Embryonic facial prominence (tissue), 1 donor: ENCODE measurements around the gene RIT2.

Source experiments
- DNase-seq: peaks from one replicate; pipeline ENCODE4 v3.0.0-alpha.2; 2016; ENCODE audit errors: extremely low spot score

Gene RIT2

GRCh38 chr18:42929857-42930256, 185.6 kb downstream of the RIT2 start:
- DNase-seq: no peak

GRCh38 chr18:42929181-42929580, 186.3 kb downstream of the RIT2 start:
- no peak for DNase-seq

GRCh38 chr18:42925036-42925435, 190.4 kb downstream of the RIT2 start:
- no peak for DNase-seq

- no peak for DNase-seq
Observed at GRCh38 chr18:42922363-42922762, 193.1 kb downstream of the RIT2 start.

- DNase-seq: no peak
Observed at GRCh38 chr18:42921226-42921737, 194.2 kb downstream of the RIT2 start.

GRCh38 chr18:42920621-42921020, 194.9 kb downstream of the RIT2 start:
- no peak for DNase-seq

GRCh38 chr18:42915299-42915698, 200.2 kb downstream of the RIT2 start:
- no peak for DNase-seq

- DNase-seq: no peak
Observed at GRCh38 chr18:42914476-42914875, 201.0 kb downstream of the RIT2 start.

GRCh38 chr18:42909095-42909494, 206.4 kb downstream of the RIT2 start:
- no peak for DNase-seq

GRCh38 chr18:42906761-42907160, 208.7 kb downstream of the RIT2 start:
- DNase-seq: no peak

GRCh38 chr18:42901161-42901560, 214.3 kb downstream of the RIT2 start:
- no peak for DNase-seq

GRCh38 chr18:42893977-42894376, 221.5 kb downstream of the RIT2 start:
- no peak for DNase-seq

- no peak for DNase-seq
Observed at GRCh38 chr18:42892181-42892580, 223.3 kb downstream of the RIT2 start.

GRCh38 chr18:42891705-42892104, 223.8 kb downstream of the RIT2 start:
- DNase-seq: no peak

- no peak for DNase-seq
Observed at GRCh38 chr18:42883169-42883568, 232.3 kb downstream of the RIT2 start.

GRCh38 chr18:42882122-42882521, 233.4 kb downstream of the RIT2 start:
- DNase-seq: no peak

- DNase-seq: no peak
Observed at GRCh38 chr18:42872838-42873237, 242.6 kb downstream of the RIT2 start.

GRCh38 chr18:42864876-42865275, 250.6 kb downstream of the RIT2 start:
- no peak for DNase-seq

- no peak for DNase-seq
Observed at GRCh38 chr18:42861271-42861670, 254.2 kb downstream of the RIT2 start.

GRCh38 chr18:42860548-42860947, 254.9 kb downstream of the RIT2 start:
- no peak for DNase-seq

- DNase-seq: no peak
Observed at GRCh38 chr18:42860011-42860410, 255.5 kb downstream of the RIT2 start.

- DNase-seq: no peak
Observed at GRCh38 chr18:42854558-42854957, 260.9 kb downstream of the RIT2 start.

- DNase-seq: no peak
Observed at GRCh38 chr18:42850174-42851083, 265.1 kb downstream of the RIT2 start.
